Gastrocnemius medialis (tissue), 4 donors: ENCODE results near the gene OR8K3. TPM values are rescaled to one million over a fixed set of nuclear protein-coding genes. Genes with fewer than 3 reads are reported as not detected.

Source experiments
- ATAC-seq, 2 donors: fragments of 150-250 bp; one replicate each; pipeline ENCODE4 v1.9.1; 2016
- DNase-seq, 2 donors: peaks; one replicate each; pipeline ENCODE4 v3.0.0-alpha.2; 2019
- H3K27ac ChIP-seq, 4 donors: fragments of 200-600 bp; sonication (generic); 1 replicate in 1 of 4; 2 replicates in 3 of 4; pipeline ENCODE4 v1.5.1; 2016 to 2018; ENCODE audit warnings: mild to moderate bottlenecking in 2 of 4, moderate library complexity in 1 of 4
- H3K27me3 ChIP-seq, 3 donors: fragments of 200-600 bp; sonication (generic) in 2 of 3; 1 replicate in 1 of 3; 2 replicates in 2 of 3; pipeline versions ENCODE4 v1.5.1 to v1.6.0; 2016 to 2019; ENCODE audit warnings: mild to moderate bottlenecking in 1 of 3, moderate library complexity in 1 of 3
- H3K36me3 ChIP-seq, 2 donors: fragments of 200-600 bp; sonication (generic) in 1 of 2; one replicate each; pipeline ENCODE4 v1.5.1; 2017 to 2018
- H3K4me1 ChIP-seq, 2 donors: fragments of 200-600 bp; sonication (generic) in 1 of 2; one replicate each; pipeline ENCODE4 v1.5.1; 2016 to 2017; ENCODE audit warnings: mild to moderate bottlenecking in 2 of 2
- H3K4me3 ChIP-seq, 4 donors: fragments of 200-600 bp; sonication (generic) in 3 of 4; 1 replicate in 1 of 4; 2 replicates in 3 of 4; pipeline ENCODE4 v1.5.1; 2016 to 2019; ENCODE audit warnings: mild to moderate bottlenecking in 2 of 4
- H3K9me3 ChIP-seq, 3 donors: fragments of 200-600 bp; sonication (generic) in 2 of 3; 1 replicate in 1 of 3; 2 replicates in 2 of 3; pipeline ENCODE4 v1.5.1; 2016 to 2019
- CTCF ChIP-seq, 5 experiments: fragments of 450-650 bp in 3 of 5; fragments of 200-600 bp in 2 of 5; sonication (generic) in 2 of 5; IDR thresholded peaks in 4 of 5; conservative IDR thresholded peaks in 1 of 5; 1 replicate in 4 of 5; 2 replicates in 1 of 5; pipeline ENCODE4 v1.5.1; 2016 to 2019; ENCODE audit warnings: antibody characterized with exemption in 5 of 5, mild to moderate bottlenecking in 3 of 5, moderate library complexity in 3 of 5
- POLR2A ChIP-seq, 2 donors: fragments of 450-650 bp; IDR thresholded peaks; one replicate each; pipeline ENCODE4 v1.6.1; 2017; ENCODE audit warnings: antibody characterized with exemption in 2 of 2, mild to moderate bottlenecking in 2 of 2, moderate library complexity in 2 of 2
- in situ Hi-C, 4 donors: fragments of 200-750 bp; cut with MboI; loops; one replicate each; pipeline versions ENCODE4 v1.15.0 to v1.8.0; 2017; ENCODE audit warnings: low sequenced_read_pairs in 4 of 4
- intact Hi-C: fragments of 100-400 bp; cut with DNase I; formaldehyde crosslinking; loops from one replicate; pipeline ENCODE4 v1.15.1; 2023; ENCODE audit warnings: low total_unique reads
- total RNA-seq, 4 donors: library from RNA; depleted of rRNA; stranded (reverse); fragments of >200 nt; gene quantifications; one replicate each; pipeline versions ENCODE4 v1.1.0 to v1.2.3, GENCODE V29; 2016

OR8K3 gene
- total RNA-seq, 4 donors from 2014 or later: not detected

DNA sequence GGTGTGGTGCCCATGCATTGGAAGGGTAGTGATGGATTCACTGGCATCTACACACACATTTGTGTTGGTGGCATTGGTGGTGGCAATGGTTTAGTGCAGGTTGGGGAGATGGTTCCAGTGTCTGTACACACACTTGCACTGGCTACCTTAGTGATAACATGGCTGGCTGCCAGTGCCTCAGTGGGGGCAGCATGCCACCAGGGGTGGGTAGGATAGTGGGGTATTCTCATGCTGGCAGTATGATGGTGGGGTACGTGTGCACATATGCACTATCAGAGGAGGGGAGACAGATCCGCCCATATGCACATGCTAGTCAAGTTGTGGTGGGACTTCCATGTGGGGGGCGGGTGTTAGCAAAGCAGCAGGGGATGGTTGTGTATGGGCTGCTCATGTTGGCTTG is 7.1 kb upstream of the OR8K3 start:
- H3K36me3 ChIP-seq: no peaks in the 10 kb centered on the region
- TF ChIP-seq POLR2A (IDR thresholded peaks at IDR 0.05) (no peak), CTCF (IDR thresholded peaks at IDR 0.05 in 4 of 5, conservative IDR thresholded peaks at IDR 0.05 in 1 of 5) (no peak)
- no peaks in the 10 kb centered on the region for H3K4me1 ChIP-seq
- in situ Hi-C loops: no loop called here
- H3K27ac ChIP-seq: no peak overlapping the region
- intact Hi-C loops: no loop called here
- H3K9me3 ChIP-seq: no peaks in the 10 kb centered on the region
- no peak overlapping the region for H3K4me3 ChIP-seq
- no peak for DNase-seq
- H3K27me3 ChIP-seq: no peaks in the 10 kb centered on the region
- ATAC-seq: no peak

GRCh38 chr11:56331861-56332491 is 17.0 kb downstream of the OR8K3 start:
- no peak for DNase-seq

GRCh38 chr11:56333156-56333555 is 18.2 kb downstream of the OR8K3 start:
- Histone ChIP-seq H3K9me3 (no peaks in the 10 kb centered on the region), H3K36me3 (no peaks in the 10 kb centered on the region), H3K4me1 (no peaks in the 10 kb centered on the region), H3K4me3 (no peak overlapping the region), H3K27me3 (no peaks in the 10 kb centered on the region), H3K27ac (no peak overlapping the region)
- ATAC-seq (no peak), DNase-seq (no peak)
- TF ChIP-seq CTCF (IDR thresholded peaks at IDR 0.05 in 4 of 5, conservative IDR thresholded peaks at IDR 0.05 in 1 of 5) (no peak), POLR2A (IDR thresholded peaks at IDR 0.05) (no peak)
- intact Hi-C loops: no loop called here
- in situ Hi-C loops: no loop called here

More at GRCh38 chr11:56331861-56332491, 17.0 kb downstream of the OR8K3 start:
- Histone ChIP-seq H3K4me3 (no peak overlapping the region), H3K4me1 (no peaks in the 10 kb centered on the region), H3K36me3 (no peaks in the 10 kb centered on the region), H3K27me3 (no peaks in the 10 kb centered on the region), H3K9me3 (no peaks in the 10 kb centered on the region), H3K27ac (no peak overlapping the region)
- intact Hi-C loops (no loop called here), in situ Hi-C loops (no loop called here)
- TF ChIP-seq POLR2A (IDR thresholded peaks at IDR 0.05) (no peak), CTCF (IDR thresholded peaks at IDR 0.05 in 4 of 5, conservative IDR thresholded peaks at IDR 0.05 in 1 of 5) (no peak)
- ATAC-seq: no peak

DNA sequence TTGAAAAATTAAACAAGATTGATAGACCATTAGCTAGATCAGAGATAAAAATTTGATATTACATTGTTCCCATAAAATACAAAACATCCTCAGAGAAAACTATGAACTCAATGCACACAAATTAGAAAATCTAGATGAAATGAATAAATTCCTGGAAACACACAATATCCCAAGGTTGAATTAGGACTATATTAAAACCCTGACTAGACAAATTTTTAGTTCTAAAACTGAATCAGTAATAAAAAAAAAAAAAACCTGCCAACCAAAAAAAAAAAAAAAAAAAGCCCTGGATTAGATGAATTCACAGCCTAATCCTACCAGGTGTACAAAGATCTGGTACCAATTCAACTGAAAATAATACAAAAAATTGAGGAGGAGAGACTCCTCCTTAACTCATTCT is 25.3 kb downstream of the OR8K3 start:
- Histone ChIP-seq H3K36me3 (no peaks in the 10 kb centered on the region), H3K9me3 (no peaks in the 10 kb centered on the region), H3K4me3 (no peak overlapping the region), H3K27ac (no peak overlapping the region), H3K27me3 (no peaks in the 10 kb centered on the region), H3K4me1 (no peaks in the 10 kb centered on the region)
- DNase-seq (no peak), ATAC-seq (no peak)
- intact Hi-C loops (no loop called here), in situ Hi-C loops (no loop called here)
- TF ChIP-seq POLR2A (IDR thresholded peaks at IDR 0.05) (no peak), CTCF (IDR thresholded peaks at IDR 0.05 in 4 of 5, conservative IDR thresholded peaks at IDR 0.05 in 1 of 5) (no peak)

GRCh38 chr11:56345739-56346138 is 30.8 kb downstream of the OR8K3 start, which contains the start of gene OR8K1:
Gene OR8K1, plus strand, starts transcription at chr11:56346039. Its CDS starts 0 bp downstream, at chr11:56346039.
- H3K9me3 ChIP-seq: no peaks in the 10 kb centered on the region
- DNase-seq: no peak
- H3K4me3 ChIP-seq: no peak within 1 kb of the TSS
- in situ Hi-C loops (no loop called here), intact Hi-C loops (no loop called here)
- H3K27ac ChIP-seq: no peak within 1 kb of the TSS
- H3K27me3 ChIP-seq: no peaks in the 10 kb centered on the region
- H3K36me3 ChIP-seq: no peaks in the 10 kb centered on the region
- no peaks in the 10 kb centered on the region for H3K4me1 ChIP-seq
- no peak for TF ChIP-seq POLR2A (IDR thresholded peaks at IDR 0.05)
- no peak for TF ChIP-seq CTCF (IDR thresholded peaks at IDR 0.05 in 4 of 5, conservative IDR thresholded peaks at IDR 0.05 in 1 of 5)
- no peak for ATAC-seq
